Activated T-helper 17 cell treated with anti-CD3 and anti-CD28 coated beads, Interleukin-2, amount 50 U/mL, for 72 hours (primary cell): ENCODE measurements around the gene TMEM100. TPM values are rescaled to one million over a fixed set of nuclear protein-coding genes. Genes with fewer than 3 reads are reported as not detected.
"Not testable (repeated sequence)": the region's sequence is repeated elsewhere in the genome, so short reads cannot be mapped to it uniquely, and the experiment has no call there.

Experiments used
- ATAC-seq: fragments of 150-1000 bp; cut with Tn5 transposase; replicated peaks from 2 replicates; pipeline ENCODE4 v1.10.0; 2021; ENCODE audit warnings: mild to moderate bottlenecking, moderate library complexity
- H3K27ac Mint-ChIP-seq: one replicate; pipeline ENCODE4 v1.8.0; 2022; ENCODE audit warnings: mixed read lengths
- H3K27me3 Mint-ChIP-seq: one replicate; pipeline ENCODE4 v1.8.0; 2022; ENCODE audit warnings: mixed read lengths
- H3K36me3 Mint-ChIP-seq: one replicate; pipeline ENCODE4 v1.8.0; 2022; ENCODE audit warnings: low read depth, mild to moderate bottlenecking, mixed read lengths
- H3K4me1 Mint-ChIP-seq: one replicate; pipeline ENCODE4 v1.8.0; 2022; ENCODE audit warnings: mixed read lengths
- H3K4me3 Mint-ChIP-seq: one replicate; pipeline ENCODE4 v1.8.0; 2022; ENCODE audit warnings: mild to moderate bottlenecking, mixed read lengths
- H3K9me3 Mint-ChIP-seq: one replicate; pipeline ENCODE4 v1.8.0; 2022; ENCODE audit warnings: mixed read lengths
- total RNA-seq, 2 donors: library from RNA; stranded (reverse); gene quantifications; one replicate each; pipeline ENCODE4 v1.2.3, GENCODE V29; 2022

TMEM100 gene
- total RNA-seq, 2 donors from 2014 or later: not detected

DNA sequence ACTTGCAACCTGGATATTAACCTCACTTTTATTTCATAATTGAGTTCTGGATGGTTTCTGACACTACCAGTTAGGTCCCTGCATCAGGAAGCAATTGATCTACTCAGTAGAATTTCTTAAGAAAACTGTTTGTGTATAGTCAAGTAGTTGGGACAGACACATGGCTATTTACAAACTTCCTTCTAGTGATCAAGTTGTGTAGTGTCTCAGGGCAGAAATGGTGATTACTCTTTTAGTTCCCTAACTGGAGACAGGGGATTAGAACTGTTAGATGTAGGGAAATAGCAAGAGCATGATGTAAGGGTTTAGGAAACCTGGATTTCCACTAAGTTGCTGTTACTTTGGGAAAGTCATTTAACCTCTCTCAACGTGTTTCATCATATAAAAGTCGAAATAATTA, 30.4 kb downstream of the TMEM100 start:
- H3K4me3 Mint-ChIP-seq: no peak overlapping the region
- no peak overlapping the region for H3K27ac Mint-ChIP-seq
- no peaks in the 10 kb centered on the region for H3K9me3 Mint-ChIP-seq
- no peaks in the 10 kb centered on the region for H3K36me3 Mint-ChIP-seq
- ATAC-seq: no peak
- peaks cover 15% of the 10 kb centered on the region for H3K27me3 Mint-ChIP-seq
- H3K4me1 Mint-ChIP-seq: no peaks in the 10 kb centered on the region

DNA sequence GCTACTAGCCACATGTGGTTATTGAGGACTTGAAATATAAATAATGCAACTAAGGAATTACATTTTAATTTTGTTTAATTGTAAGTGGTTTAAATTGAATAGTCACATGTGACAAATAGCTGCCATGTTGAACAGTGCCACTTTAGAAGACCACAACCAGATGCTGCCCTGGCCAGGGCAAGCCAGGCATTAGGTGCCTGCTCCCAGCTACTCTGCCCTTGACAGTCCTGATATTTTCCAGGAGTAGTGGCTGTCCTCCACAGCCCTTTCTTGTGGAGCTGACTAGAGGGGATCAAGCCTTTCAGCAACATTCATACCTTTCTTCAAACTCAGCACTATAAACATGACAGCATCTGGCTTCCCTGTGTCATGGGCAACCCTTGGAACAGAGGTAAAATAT, 31.0 kb downstream of the TMEM100 start:
- H3K4me3 Mint-ChIP-seq: no peak overlapping the region
- H3K36me3 Mint-ChIP-seq: no peaks in the 10 kb centered on the region

DNA sequence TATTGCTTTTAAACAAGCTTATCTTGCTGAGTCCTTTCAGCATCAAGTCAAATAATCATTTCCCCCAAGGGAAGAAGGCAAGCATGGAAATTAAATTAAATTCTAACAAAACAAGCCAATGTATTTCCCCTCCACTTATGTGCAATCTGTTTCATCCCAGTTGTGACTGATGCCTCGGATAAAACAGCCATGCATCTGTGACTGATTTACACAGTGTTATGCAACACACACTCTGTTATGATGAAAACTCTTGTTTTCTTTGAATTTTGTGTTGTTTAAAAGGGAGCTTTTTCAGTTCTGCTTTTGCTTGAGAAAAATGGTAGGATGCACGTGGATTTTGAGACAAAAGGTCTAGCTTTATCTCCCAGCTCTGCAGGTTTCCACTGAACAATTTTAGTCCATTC, 32.6 kb downstream of the TMEM100 start:
- no peak for ATAC-seq
- Mint-ChIP-seq H3K27ac (no peak overlapping the region), H3K9me3 (no peaks in the 10 kb centered on the region), H3K4me1 (no peaks in the 10 kb centered on the region), H3K36me3 (no peaks in the 10 kb centered on the region), H3K4me3 (no peak overlapping the region), H3K27me3 (peaks cover 28% of the 10 kb centered on the region)

More for the DNA sequence above, 31.0 kb downstream of the TMEM100 start:
- Mint-ChIP-seq H3K27me3 (peaks cover 18% of the 10 kb centered on the region), H3K9me3 (no peaks in the 10 kb centered on the region), H3K27ac (no peak overlapping the region), H3K4me1 (no peaks in the 10 kb centered on the region)
- no peak for ATAC-seq

DNA sequence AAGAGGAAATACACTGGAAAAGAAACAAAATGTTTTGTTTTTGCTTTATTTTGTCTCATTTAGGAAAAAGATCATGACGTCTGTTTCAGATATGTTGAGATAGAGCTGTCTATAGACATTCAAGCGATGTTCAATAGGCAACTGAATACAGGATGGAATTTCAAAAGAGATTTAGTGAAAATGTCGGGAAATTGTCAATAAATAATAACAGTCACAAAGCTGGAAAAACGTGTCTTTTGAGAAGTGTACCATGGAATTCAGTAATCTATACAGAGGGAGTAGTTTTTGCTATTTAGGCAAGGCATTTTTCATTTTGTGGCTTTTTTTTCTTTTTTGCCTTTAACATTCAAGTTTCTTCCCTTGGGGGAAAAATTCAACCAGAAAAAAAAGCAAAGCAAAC, 33.0 kb downstream of the TMEM100 start:
- no peak overlapping the region for H3K27ac Mint-ChIP-seq
- no peak for ATAC-seq
- no peaks in the 10 kb centered on the region for H3K36me3 Mint-ChIP-seq
- H3K9me3 Mint-ChIP-seq: no peaks in the 10 kb centered on the region
- no peaks in the 10 kb centered on the region for H3K4me1 Mint-ChIP-seq
- H3K4me3 Mint-ChIP-seq: no peak overlapping the region
- H3K27me3 Mint-ChIP-seq: peaks cover 32% of the 10 kb centered on the region

DNA sequence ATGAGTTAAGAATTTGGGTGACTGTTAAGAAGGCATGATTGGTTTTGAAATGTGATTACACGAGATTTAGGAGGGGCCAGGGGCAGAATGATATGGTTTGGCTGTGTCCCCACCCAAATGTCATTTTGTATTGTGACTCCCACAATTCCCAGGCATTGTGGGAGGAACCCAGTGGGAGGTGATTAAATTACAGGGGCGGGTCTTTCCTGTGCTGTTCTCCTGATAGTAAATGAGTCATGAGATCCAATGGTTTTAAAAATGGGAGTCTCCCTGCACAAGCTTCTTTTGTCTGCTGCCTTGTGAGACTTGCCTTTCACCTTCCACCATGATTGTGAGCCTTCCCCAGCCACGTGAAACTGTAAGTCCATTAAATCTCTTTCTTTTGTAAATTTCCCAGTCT, 34.6 kb downstream of the TMEM100 start:
- no peaks in the 10 kb centered on the region for H3K9me3 Mint-ChIP-seq
- no peak overlapping the region for H3K4me3 Mint-ChIP-seq
- no peak overlapping the region for H3K27ac Mint-ChIP-seq
- H3K27me3 Mint-ChIP-seq: peaks cover 36% of the 10 kb centered on the region
- no peak for ATAC-seq
- no peaks in the 10 kb centered on the region for H3K36me3 Mint-ChIP-seq
- H3K4me1 Mint-ChIP-seq: no peaks in the 10 kb centered on the region

DNA sequence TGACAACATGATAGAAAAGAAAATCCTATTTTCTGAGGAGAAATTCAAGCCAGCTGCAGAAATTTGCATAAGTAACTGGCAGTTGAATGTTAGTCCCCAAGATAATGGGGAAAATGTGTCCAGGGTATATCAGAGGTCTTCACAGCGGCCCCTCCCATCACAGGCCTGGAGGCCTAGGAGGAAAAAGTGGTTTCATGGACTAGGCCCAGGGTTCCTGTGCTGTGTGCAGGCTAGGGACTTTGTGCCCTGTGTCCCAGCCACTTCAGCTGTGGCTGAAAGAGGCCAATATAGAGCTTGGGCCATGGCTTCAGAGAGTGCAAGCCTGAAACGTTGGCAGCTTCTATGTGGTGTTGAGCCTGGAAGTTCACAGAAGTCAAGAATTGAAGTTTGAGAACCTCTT, 35.6 kb downstream of the TMEM100 start:
- ATAC-seq: no peak
- Mint-ChIP-seq H3K4me3 (no peak overlapping the region), H3K27ac (no peak overlapping the region), H3K36me3 (no peaks in the 10 kb centered on the region), H3K27me3 (peaks cover 40% of the 10 kb centered on the region), H3K4me1 (no peaks in the 10 kb centered on the region), H3K9me3 (no peaks in the 10 kb centered on the region)

- Mint-ChIP-seq H3K27me3 (peaks cover 56% of the 10 kb centered on the region), H3K4me1 (no peaks in the 10 kb centered on the region), H3K9me3 (no peaks in the 10 kb centered on the region), H3K4me3 (no peak overlapping the region), H3K27ac (no peak overlapping the region), H3K36me3 (no peaks in the 10 kb centered on the region)
- ATAC-seq: no peak
These were observed 38.9 kb downstream of the TMEM100 start for GRCh38 chr17:55683550-55684315.

DNA sequence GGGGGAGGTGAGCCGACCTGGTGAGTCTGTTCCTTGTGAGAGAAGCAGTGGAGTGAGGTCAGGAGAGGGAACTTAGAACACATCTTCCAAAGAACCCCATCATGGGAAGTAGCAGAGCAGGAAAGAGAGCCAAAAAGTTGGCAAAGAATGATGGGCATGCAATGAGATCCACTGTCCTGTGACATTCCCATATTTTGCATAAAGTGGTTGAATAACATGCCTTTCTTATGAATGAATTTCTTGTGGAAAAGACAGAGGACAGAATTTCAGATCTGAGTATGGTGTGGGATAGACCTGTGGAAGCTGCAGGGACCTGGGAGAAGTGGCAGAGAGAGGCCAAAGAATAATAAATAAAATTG, 41.3 kb downstream of the TMEM100 start:
- Mint-ChIP-seq H3K27me3 (peaks cover 60% of the 10 kb centered on the region), H3K36me3 (no peaks in the 10 kb centered on the region), H3K9me3 (no peaks in the 10 kb centered on the region), H3K27ac (no peak overlapping the region), H3K4me3 (no peak overlapping the region), H3K4me1 (no peaks in the 10 kb centered on the region)
- no peak for ATAC-seq

- no peaks in the 10 kb centered on the region for H3K4me1 Mint-ChIP-seq
- no peak overlapping the region for H3K4me3 Mint-ChIP-seq
- no peaks in the 10 kb centered on the region for H3K9me3 Mint-ChIP-seq
- no peak for ATAC-seq
- H3K27ac Mint-ChIP-seq: no peak overlapping the region
- no peaks in the 10 kb centered on the region for H3K36me3 Mint-ChIP-seq
- peaks cover 60% of the 10 kb centered on the region for H3K27me3 Mint-ChIP-seq
These were observed 41.9 kb downstream of the TMEM100 start for GRCh38 chr17:55680686-55681341.

DNA sequence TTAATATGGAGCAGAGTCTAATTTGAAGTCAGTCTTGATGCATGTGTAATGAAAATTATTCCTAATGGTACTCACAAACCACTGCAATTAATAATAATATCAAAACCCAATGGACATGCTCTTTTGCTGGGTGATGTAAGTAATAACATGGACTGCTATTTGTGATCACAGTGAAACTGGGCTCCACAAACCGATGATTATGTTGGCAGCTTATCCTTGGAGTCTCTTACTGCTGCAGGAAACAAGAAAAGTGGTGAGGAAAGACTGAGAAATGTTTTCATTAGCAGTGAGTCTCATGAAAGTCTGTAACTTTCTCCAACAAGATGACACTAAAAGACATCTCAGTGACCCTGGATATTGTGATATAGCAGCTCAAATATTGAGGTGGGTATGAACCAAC, 45.2 kb downstream of the TMEM100 start:
- Mint-ChIP-seq H3K27me3 (peaks cover 57% of the 10 kb centered on the region), H3K9me3 (no peaks in the 10 kb centered on the region), H3K4me3 (no peak overlapping the region), H3K27ac (no peak overlapping the region), H3K36me3 (no peaks in the 10 kb centered on the region), H3K4me1 (no peaks in the 10 kb centered on the region)
- no peak for ATAC-seq

DNA sequence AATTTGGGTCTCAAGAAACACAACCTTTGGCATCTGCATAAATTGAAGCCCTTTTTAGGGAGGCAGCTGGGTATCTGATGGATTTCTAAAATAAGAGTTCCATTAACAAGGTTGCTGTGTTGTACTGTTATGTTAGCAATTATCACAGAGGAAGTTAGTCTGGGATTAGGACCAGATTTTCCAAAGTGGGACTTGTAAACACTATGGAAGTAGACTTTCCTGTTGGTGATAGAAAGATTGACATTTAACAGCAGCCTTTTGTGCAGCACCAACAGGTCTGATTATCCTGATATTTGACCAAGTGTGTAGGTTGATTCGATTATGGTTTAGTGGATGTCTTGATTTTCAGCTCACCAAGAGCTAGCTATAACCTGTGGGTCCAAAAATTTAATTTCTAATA, 46.4 kb downstream of the TMEM100 start:
- Mint-ChIP-seq H3K27ac (no peak overlapping the region), H3K36me3 (no peaks in the 10 kb centered on the region), H3K27me3 (peaks cover 56% of the 10 kb centered on the region), H3K4me3 (no peak overlapping the region), H3K4me1 (no peaks in the 10 kb centered on the region), H3K9me3 (no peaks in the 10 kb centered on the region)
- ATAC-seq: no peak

- Mint-ChIP-seq H3K4me3 (no peak overlapping the region), H3K27ac (no peak overlapping the region), H3K9me3 (no peaks in the 10 kb centered on the region), H3K27me3 (peaks cover 44% of the 10 kb centered on the region), H3K4me1 (no peaks in the 10 kb centered on the region), H3K36me3 (no peaks in the 10 kb centered on the region)
- no peak for ATAC-seq
These were observed 48.7 kb downstream of the TMEM100 start for GRCh38 chr17:55673743-55674506.

GRCh38 chr17:55672585-55673501, 49.8 kb downstream of the TMEM100 start:
- Mint-ChIP-seq H3K36me3 (no peaks in the 10 kb centered on the region), H3K9me3 (no peaks in the 10 kb centered on the region), H3K27me3 (peaks cover 44% of the 10 kb centered on the region), H3K4me1 (no peaks in the 10 kb centered on the region), H3K27ac (no peak overlapping the region), H3K4me3 (no peak overlapping the region)
- ATAC-seq: no peak

DNA sequence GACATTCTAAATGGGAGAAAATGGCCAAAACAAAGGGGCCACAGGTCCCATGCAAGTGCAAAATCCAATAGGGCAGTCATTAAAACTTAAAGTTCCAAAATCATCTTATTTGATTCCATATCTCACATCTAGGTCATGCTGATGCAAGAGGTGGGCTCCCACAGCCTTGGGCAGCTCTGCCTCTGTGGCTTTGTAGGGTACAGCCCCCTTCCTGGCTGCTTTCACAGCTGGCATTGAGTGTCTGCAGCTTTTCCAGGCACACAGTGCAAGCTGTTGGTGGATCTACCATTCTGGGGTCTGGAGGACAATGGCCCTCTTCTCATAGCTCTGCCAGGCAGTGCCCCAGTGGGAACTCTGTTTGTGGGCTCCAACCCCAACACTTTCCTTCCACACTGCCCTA, 50.7 kb downstream of the TMEM100 start:
- H3K27me3 Mint-ChIP-seq: peaks cover 44% of the 10 kb centered on the region
- H3K4me1 Mint-ChIP-seq, H3K9me3 Mint-ChIP-seq, H3K4me3 Mint-ChIP-seq, ATAC-seq, H3K36me3 Mint-ChIP-seq, H3K27ac Mint-ChIP-seq: not testable (repeated sequence)
